ENCODE data around the gene NCKAP5. TPM values are rescaled to one million over a fixed set of nuclear protein-coding genes. Genes with fewer than 3 reads are reported as not detected.

Gene NCKAP5
- total and polyA plus RNA-seq, 2 donors (not counting 1 experiment from before 2014, with no cell fraction given): not detected

- no peaks in the 10 kb centered on the region for H4K20me1 ChIP-seq (ENCODE audit: control insufficient read depth, insufficient read depth, low read length, poor library complexity, severe bottlenecking)
- DNase-seq (no peak), ATAC-seq (ENCODE audit: low read depth) (no peak)
- Mint-ChIP-seq H3K4me1 (no peaks in the 10 kb centered on the region), H3K27me3 (no peaks in the 10 kb centered on the region), H3K4me3 (no peak overlapping the region), H3K9me3 (ENCODE audit: insufficient read depth) (no peaks in the 10 kb centered on the region), H3K27ac (no peak overlapping the region)
- TF ChIP-seq CTCF (IDR thresholded peaks at IDR 0.05) (no peak), EZH2 (IDR thresholded peaks at IDR 0.05; ENCODE audit: borderline replicate concordance, insufficient read depth, low read depth, low read length, poor library complexity, severe bottlenecking) (no peak)
- ChIA-PET CTCF (no interaction called here), POLR2A (no interaction called here)
- H3K4me2 ChIP-seq (replicated peaks; ENCODE audit: low read depth, low read length, poor library complexity, severe bottlenecking): no peak overlapping the region
- WGBS (ENCODE audit: insufficient coverage): 84% methylated on average over 2 of the region's 4 CpGs
- no peaks in the 10 kb centered on the region for H3K36me3 ChIP-seq (replicated peaks in 1 of 2; ENCODE audit: control extremely low read depth in 1 of 2, control insufficient read depth in 1 of 2, extremely low read depth in 1 of 2, insufficient read depth in 2 of 2, low read length in 1 of 2)
- H3K79me2 ChIP-seq (ENCODE audit: control insufficient read depth, insufficient read depth, low read length): no peaks in the 10 kb centered on the region
- H3K27me3 ChIP-seq (replicated peaks in 1 of 4; ENCODE audit: control extremely low read depth in 1 of 4, control insufficient read depth in 3 of 4, insufficient read depth in 4 of 4, low read length in 3 of 4): no peaks in the 10 kb centered on the region
- intact Hi-C loops (cut with micrococcal nuclease): no loop called here
- H3K4me3 ChIP-seq (ENCODE audit: control extremely low read depth in 1 of 5, extremely low read depth in 1 of 5, insufficient read depth in 1 of 5, low read depth in 2 of 5, low read length in 4 of 5): no peak overlapping the region
- H3K9ac ChIP-seq (ENCODE audit: low read length): no peak overlapping the region
- peaks cover 0 to 3% (median 0%) of the 10 kb centered on the region in 3 donors for H3K9me3 ChIP-seq (ENCODE audit: control extremely low read depth in 1 of 3, control insufficient read depth in 2 of 3, insufficient read depth in 1 of 3, low read length in 2 of 3)
- no peak overlapping the region for H2AFZ ChIP-seq (ENCODE audit: insufficient read depth, low read depth, low read length, poor library complexity, severe bottlenecking)
- H3K27ac ChIP-seq (ENCODE audit: low read length in 2 of 2): no peak overlapping the region
- H3K4me1 ChIP-seq (ENCODE audit: control insufficient read depth in 2 of 2, insufficient read depth in 2 of 2, low read length in 2 of 2): no peaks in the 10 kb centered on the region
Observed at GRCh38 chr2:133139847-133140533, 428.3 kb downstream of the NCKAP5 start.

- no peak for DNase-seq
- Histone ChIP-seq H3K79me2 (ENCODE audit: control insufficient read depth, insufficient read depth, low read length) (no peaks in the 10 kb centered on the region), H2AFZ (ENCODE audit: insufficient read depth, low read depth, low read length, poor library complexity, severe bottlenecking) (no peak overlapping the region), H3K9me3 (ENCODE audit: control extremely low read depth in 1 of 3, control insufficient read depth in 2 of 3, insufficient read depth in 1 of 3, low read length in 2 of 3) (peaks cover 0 to 3% (median 0%) of the 10 kb centered on the region in 3 donors), H3K4me2 (replicated peaks; ENCODE audit: low read depth, low read length, poor library complexity, severe bottlenecking) (no peak overlapping the region), H3K4me1 (ENCODE audit: control insufficient read depth in 2 of 2, insufficient read depth in 2 of 2, low read length in 2 of 2) (no peaks in the 10 kb centered on the region), H3K27ac (ENCODE audit: low read length in 2 of 2) (no peak overlapping the region), H3K4me3 (ENCODE audit: control extremely low read depth in 1 of 5, extremely low read depth in 1 of 5, insufficient read depth in 1 of 5, low read depth in 2 of 5, low read length in 4 of 5) (no peak overlapping the region), H3K9ac (ENCODE audit: low read length) (no peak overlapping the region), H3K36me3 (replicated peaks in 1 of 2; ENCODE audit: control extremely low read depth in 1 of 2, control insufficient read depth in 1 of 2, extremely low read depth in 1 of 2, insufficient read depth in 2 of 2, low read length in 1 of 2) (no peaks in the 10 kb centered on the region), H4K20me1 (ENCODE audit: control insufficient read depth, insufficient read depth, low read length, poor library complexity, severe bottlenecking) (no peaks in the 10 kb centered on the region), H3K27me3 (replicated peaks in 1 of 4; ENCODE audit: control extremely low read depth in 1 of 4, control insufficient read depth in 3 of 4, insufficient read depth in 4 of 4, low read length in 3 of 4) (no peaks in the 10 kb centered on the region)
- Mint-ChIP-seq H3K4me3 (no peak overlapping the region), H3K27me3 (no peaks in the 10 kb centered on the region), H3K9me3 (ENCODE audit: insufficient read depth) (no peaks in the 10 kb centered on the region), H3K4me1 (no peaks in the 10 kb centered on the region), H3K27ac (no peak overlapping the region)
- WGBS (ENCODE audit: insufficient coverage): 81% methylated on average over 4 of the region's 4 CpGs
- ChIA-PET POLR2A (no interaction called here), CTCF (no interaction called here)
- TF ChIP-seq CTCF (IDR thresholded peaks at IDR 0.05): no peak
- no peak for TF ChIP-seq EZH2 (IDR thresholded peaks at IDR 0.05; ENCODE audit: borderline replicate concordance, insufficient read depth, low read depth, low read length, poor library complexity, severe bottlenecking)
- ATAC-seq (ENCODE audit: low read depth): no peak
- intact Hi-C loops (cut with micrococcal nuclease): no loop called here
Observed at GRCh38 chr2:133138693-133139092, 429.6 kb downstream of the NCKAP5 start.
